ENCODE results near the gene UBE2B. TPM values are rescaled to one million over a fixed set of nuclear protein-coding genes. Genes with fewer than 3 reads are reported as not detected.
"Not testable (repeated sequence)": the region's sequence is repeated elsewhere in the genome, so short reads cannot be mapped to it uniquely, and the experiment has no call there.

Gene UBE2B
- polyA plus RNA-seq (2013, experiment 1 of 2): 96.1 TPM
- polyA plus RNA-seq (2013, experiment 2 of 2): 124 TPM

GRCh38 chr5:134370871-134371833 is at the start of gene UBE2B:
UBE2B (plus strand) TSS chr5:134371569; CDS start chr5:134371596, 27 bp downstream.
- Histone ChIP-seq H4K8ac (ENCODE audit: low read length) (peak within 1 kb of the TSS; percentile 91), H3K4me1 (ENCODE audit: control insufficient read depth, insufficient read depth, low read depth, low read length) (peaks cover 4% of the 10 kb centered on the region)
- peak; percentile 100 for DNase-seq

DNA sequence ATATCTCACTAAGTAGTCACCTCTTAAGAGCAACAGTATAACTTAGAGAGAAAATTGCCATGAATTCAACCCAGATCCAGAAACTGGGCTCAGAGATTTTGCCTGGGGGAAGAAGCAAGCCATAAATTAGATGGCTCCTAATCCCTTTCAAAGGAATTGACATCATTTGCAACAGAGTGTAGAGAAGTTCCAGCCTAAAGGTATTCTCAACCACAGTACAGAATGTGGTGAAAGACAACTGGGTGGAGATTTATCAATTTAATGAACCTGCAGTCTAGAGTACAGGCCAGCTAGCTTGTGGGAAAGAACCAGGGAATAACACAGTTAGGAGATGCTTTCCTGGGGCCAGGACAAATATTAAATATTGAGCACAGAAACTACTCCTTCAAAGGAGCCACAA is 44.0 kb upstream of the UBE2B start:
- H3K4ac ChIP-seq (ENCODE audit: low read depth in 1 of 2, low read length in 2 of 2): no peak overlapping the region
- no peak overlapping the region for H2BK120ac ChIP-seq (ENCODE audit: low read depth, low read length)
- H3K4me2 ChIP-seq (ENCODE audit: low read length, poor library complexity, severe bottlenecking): no peak overlapping the region
- no peaks in the 10 kb centered on the region for H3K27me3 ChIP-seq (ENCODE audit: control insufficient read depth in 1 of 2, insufficient read depth in 1 of 2, low read length in 2 of 2)
- H3K23ac ChIP-seq (ENCODE audit: low read length in 2 of 2): no peak overlapping the region
- peaks cover 38% of the 10 kb centered on the region for H3K9me3 ChIP-seq (ENCODE audit: control insufficient read depth, low read length)
- H3K9ac ChIP-seq (ENCODE audit: low read length): no peak overlapping the region
- H3K27ac ChIP-seq (ENCODE audit: low read length, poor library complexity, severe bottlenecking): no peak overlapping the region
- H2BK5ac ChIP-seq (ENCODE audit: low read depth, low read length, poor library complexity, severe bottlenecking): no peak overlapping the region
- DNase-seq: no peak
- H3K18ac ChIP-seq (ENCODE audit: low read depth in 1 of 2, low read length in 2 of 2): no peak overlapping the region
- H4K8ac ChIP-seq (ENCODE audit: low read length): no peak overlapping the region
- no peak overlapping the region for H2BK15ac ChIP-seq (ENCODE audit: low read depth, poor library complexity, severe bottlenecking)
- H3K36me3 ChIP-seq (ENCODE audit: control insufficient read depth in 1 of 2, insufficient read depth in 2 of 2, low read depth in 1 of 2, low read length in 2 of 2): peaks cover 0 to 5% of the 10 kb centered on the region in 2 experiments
- H3K4me3 ChIP-seq (ENCODE audit: insufficient read depth in 1 of 2, low read depth in 1 of 2, low read length in 2 of 2): peak overlapping the region in 1 of 2 experiments; percentile 33
- H4K91ac ChIP-seq (ENCODE audit: low read length): no peak overlapping the region
- no peak overlapping the region for H2BK12ac ChIP-seq (ENCODE audit: low read length in 2 of 2)
- no peak overlapping the region for H2AK5ac ChIP-seq (ENCODE audit: low read length, severe bottlenecking)
- H3K79me1 ChIP-seq (replicated peaks; ENCODE audit: low read length, poor library complexity, severe bottlenecking): no peaks in the 10 kb centered on the region
- H3K14ac ChIP-seq (ENCODE audit: low read length in 2 of 2): no peak overlapping the region
- no peak overlapping the region for H2AFZ ChIP-seq (ENCODE audit: low read depth, low read length)
- H3K4me1 ChIP-seq (ENCODE audit: control insufficient read depth, insufficient read depth, low read depth, low read length): no peaks in the 10 kb centered on the region

More at GRCh38 chr5:134370871-134371833, at the start of gene UBE2B:
- H3K9ac ChIP-seq (ENCODE audit: low read length): peak within 1 kb of the TSS; percentile 100
- H3K18ac ChIP-seq (ENCODE audit: low read depth in 1 of 2, low read length in 2 of 2): peak within 1 kb of the TSS; percentile 77 to 98
- H3K36me3 ChIP-seq (ENCODE audit: control insufficient read depth in 1 of 2, insufficient read depth in 2 of 2, low read depth in 1 of 2, low read length in 2 of 2): peaks cover 0 to 21% of the 10 kb centered on the region in 2 experiments
- peak within 1 kb of the TSS; percentile 91 to 95 for H2BK12ac ChIP-seq (ENCODE audit: low read length in 2 of 2)
- H3K4ac ChIP-seq (ENCODE audit: low read depth in 1 of 2, low read length in 2 of 2): peak within 1 kb of the TSS; percentile 80 to 85
- no peaks in the 10 kb centered on the region for H3K27me3 ChIP-seq (ENCODE audit: control insufficient read depth in 1 of 2, insufficient read depth in 1 of 2, low read length in 2 of 2)
- peak within 1 kb of the TSS; percentile 98 for H3K27ac ChIP-seq (ENCODE audit: low read length, poor library complexity, severe bottlenecking)
- peak within 1 kb of the TSS; percentile 95 for H4K91ac ChIP-seq (ENCODE audit: low read length)
- H2AFZ ChIP-seq (ENCODE audit: low read depth, low read length): peak within 1 kb of the TSS; percentile 72
- peak within 1 kb of the TSS; percentile 99 for H2BK5ac ChIP-seq (ENCODE audit: low read depth, low read length, poor library complexity, severe bottlenecking)
- peak within 1 kb of the TSS; percentile 68 for H2AK5ac ChIP-seq (ENCODE audit: low read length, severe bottlenecking)
- peak within 1 kb of the TSS; percentile 45 to 89 for H3K14ac ChIP-seq (ENCODE audit: low read length in 2 of 2)
- WGBS: under 1% methylated on average over 41 of the region's 74 CpGs
- peak within 1 kb of the TSS; percentile 78 for H3K4me2 ChIP-seq (ENCODE audit: low read length, poor library complexity, severe bottlenecking)
- H3K4me3 ChIP-seq (ENCODE audit: insufficient read depth in 1 of 2, low read depth in 1 of 2, low read length in 2 of 2): peak within 1 kb of the TSS; percentile 94 to 98
- H3K9me3 ChIP-seq (ENCODE audit: control insufficient read depth, low read length): no peaks in the 10 kb centered on the region
- H3K23ac ChIP-seq (ENCODE audit: low read length in 2 of 2): peak within 1 kb of the TSS; percentile 66 to 92
- peak within 1 kb of the TSS; percentile 96 for H2BK15ac ChIP-seq (ENCODE audit: low read depth, poor library complexity, severe bottlenecking)
- peak within 1 kb of the TSS; percentile 97 for H2BK120ac ChIP-seq (ENCODE audit: low read depth, low read length)
- H3K79me1 ChIP-seq (replicated peaks; ENCODE audit: low read length, poor library complexity, severe bottlenecking): peaks cover 7% of the 10 kb centered on the region

DNA sequence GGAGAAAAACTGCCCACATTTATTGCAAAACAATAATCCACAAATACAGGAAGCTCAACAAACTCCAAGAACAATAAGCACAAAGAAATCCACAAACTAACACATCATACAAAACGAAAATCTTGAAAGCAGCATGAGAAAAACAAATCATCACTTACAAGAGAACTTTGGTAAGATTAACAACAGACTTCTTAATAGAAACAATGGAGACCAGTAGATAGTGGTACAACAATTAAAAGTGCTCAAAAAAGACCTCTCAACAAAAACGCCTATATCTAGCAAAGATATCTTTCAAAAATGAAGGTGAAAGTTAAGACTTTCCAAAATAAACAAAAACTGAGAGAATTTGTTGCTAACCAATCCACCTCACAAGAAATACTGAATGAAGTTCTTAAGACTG is 42.8 kb upstream of the UBE2B start:
- no peak overlapping the region for H3K23ac ChIP-seq (ENCODE audit: low read length in 2 of 2)
- no peak overlapping the region for H4K8ac ChIP-seq (ENCODE audit: low read length)
- no peak overlapping the region for H3K27ac ChIP-seq (ENCODE audit: low read length, poor library complexity, severe bottlenecking)
- H2BK15ac ChIP-seq (ENCODE audit: low read depth, poor library complexity, severe bottlenecking): no peak overlapping the region
- H3K36me3 ChIP-seq (ENCODE audit: control insufficient read depth in 1 of 2, insufficient read depth in 2 of 2, low read depth in 1 of 2, low read length in 2 of 2): peaks cover 0 to 5% of the 10 kb centered on the region in 2 experiments
- no peaks in the 10 kb centered on the region for H3K4me1 ChIP-seq (ENCODE audit: control insufficient read depth, insufficient read depth, low read depth, low read length)
- no peak overlapping the region for H3K4me3 ChIP-seq (ENCODE audit: insufficient read depth in 1 of 2, low read depth in 1 of 2, low read length in 2 of 2)
- H2AK5ac ChIP-seq (ENCODE audit: low read length, severe bottlenecking): no peak overlapping the region
- H3K9me3 ChIP-seq (ENCODE audit: control insufficient read depth, low read length): peaks cover 42% of the 10 kb centered on the region
- no peak overlapping the region for H4K91ac ChIP-seq (ENCODE audit: low read length)
- no peak overlapping the region for H3K4ac ChIP-seq (ENCODE audit: low read depth in 1 of 2, low read length in 2 of 2)
- peak; percentile 9 for DNase-seq
- H3K27me3 ChIP-seq (ENCODE audit: control insufficient read depth in 1 of 2, insufficient read depth in 1 of 2, low read length in 2 of 2): no peaks in the 10 kb centered on the region
- H2AFZ ChIP-seq (ENCODE audit: low read depth, low read length): no peak overlapping the region
- no peaks in the 10 kb centered on the region for H3K79me1 ChIP-seq (replicated peaks; ENCODE audit: low read length, poor library complexity, severe bottlenecking)
- H3K4me2 ChIP-seq (ENCODE audit: low read length, poor library complexity, severe bottlenecking): no peak overlapping the region
- no peak overlapping the region for H2BK12ac ChIP-seq (ENCODE audit: low read length in 2 of 2)
- H2BK5ac ChIP-seq (ENCODE audit: low read depth, low read length, poor library complexity, severe bottlenecking): no peak overlapping the region
- H2BK120ac ChIP-seq (ENCODE audit: low read depth, low read length): no peak overlapping the region
- H3K14ac ChIP-seq (ENCODE audit: low read length in 2 of 2): no peak overlapping the region
- H3K18ac ChIP-seq (ENCODE audit: low read depth in 1 of 2, low read length in 2 of 2): no peak overlapping the region
- WGBS: 80% methylated on average over 1 of the region's 2 CpGs
- no peak overlapping the region for H3K9ac ChIP-seq (ENCODE audit: low read length)

- not testable (repeated sequence) for H3K9ac ChIP-seq (ENCODE audit: low read length); H2BK15ac ChIP-seq (ENCODE audit: low read depth, poor library complexity, severe bottlenecking); H3K14ac ChIP-seq (ENCODE audit: low read length in 2 of 2); H3K4ac ChIP-seq (ENCODE audit: low read depth in 1 of 2, low read length in 2 of 2); H2BK5ac ChIP-seq (ENCODE audit: low read depth, low read length, poor library complexity, severe bottlenecking); H2BK12ac ChIP-seq (ENCODE audit: low read length in 2 of 2); H2AK5ac ChIP-seq (ENCODE audit: low read length, severe bottlenecking); H3K4me2 ChIP-seq (ENCODE audit: low read length, poor library complexity, severe bottlenecking); H3K18ac ChIP-seq (ENCODE audit: low read depth in 1 of 2, low read length in 2 of 2); H2AFZ ChIP-seq (ENCODE audit: low read depth, low read length); DNase-seq; H3K27ac ChIP-seq (ENCODE audit: low read length, poor library complexity, severe bottlenecking); H3K23ac ChIP-seq (ENCODE audit: low read length in 2 of 2); H3K4me3 ChIP-seq (ENCODE audit: insufficient read depth in 1 of 2, low read depth in 1 of 2, low read length in 2 of 2); H2BK120ac ChIP-seq (ENCODE audit: low read depth, low read length); H4K8ac ChIP-seq (ENCODE audit: low read length); H3K27me3 ChIP-seq (ENCODE audit: control insufficient read depth in 1 of 2, insufficient read depth in 1 of 2, low read length in 2 of 2); H3K4me1 ChIP-seq (ENCODE audit: control insufficient read depth, insufficient read depth, low read depth, low read length); H3K79me1 ChIP-seq (replicated peaks; ENCODE audit: low read length, poor library complexity, severe bottlenecking)
- Histone ChIP-seq H3K9me3 (ENCODE audit: control insufficient read depth, low read length) (peaks cover 41% of the 10 kb centered on the region), H3K36me3 (ENCODE audit: control insufficient read depth in 1 of 2, insufficient read depth in 2 of 2, low read depth in 1 of 2, low read length in 2 of 2) (peaks cover 8 to 15% of the 10 kb centered on the region in 2 experiments), H4K91ac (ENCODE audit: low read length) (peak overlapping the region; percentile 15)
- WGBS: 78% methylated on average over 5 of the region's 6 CpGs
Measured at GRCh38 chr5:134336833-134337232, 34.5 kb upstream of the UBE2B start.

Data from mesenchymal stem cell (in vitro differentiated cells and primary cell).